Uterus (tissue), 2 donors: Measurements from ENCODE around the gene RBFOX2.

Experiments
- CTCF ChIP-seq, 4 experiments: fragments of 200-600 bp in 2 of 4; fragments of 450-650 bp in 2 of 4; sonication (generic) in 2 of 4; IDR thresholded peaks; one replicate each; pipeline ENCODE4 v1.5.1; 2016 to 2019; ENCODE audit warnings: antibody characterized with exemption in 4 of 4, mild to moderate bottlenecking in 2 of 4, moderate library complexity in 1 of 4
- POLR2A ChIP-seq, 2 donors: fragments of 450-650 bp; IDR thresholded peaks; one replicate each; pipeline ENCODE4 v1.6.1; 2016; ENCODE audit warnings: antibody characterized with exemption in 2 of 2, mild to moderate bottlenecking in 1 of 2, moderate library complexity in 1 of 2

- TF ChIP-seq CTCF (IDR thresholded peaks at IDR 0.05): no peak
- no peak for TF ChIP-seq POLR2A (IDR thresholded peaks at IDR 0.05)
Observed at GRCh38 chr22:35830305-35830704, 198.3 kb downstream of the RBFOX2 start.
